OCI-LY3 (cell line): ENCODE results near the gene HYCC2.

Experiments
- H2AFZ ChIP-seq: fragments of 200-600, 300-600 bp; shearing (Covaris generic); 2 replicates; pipeline ENCODE4 v1.6.0; 2014; ENCODE audit warnings: antibody characterized with exemption, low read depth, low read length
- H3K27ac ChIP-seq: fragments of 200-600, 300-600 bp; sonication (generic); 2 replicates; pipeline ENCODE4 v1.5.1; 2014; ENCODE audit warnings: mild to moderate bottlenecking, low read length, moderate library complexity, mixed read lengths
- H3K27me3 ChIP-seq: fragments of 200-600, 300-600 bp; sonication (generic); 2 replicates; pipeline ENCODE4 v1.6.1; 2014; ENCODE audit warnings: low read depth, low read length, mixed read lengths
- H3K36me3 ChIP-seq: fragments of 200-600, 300-600 bp; sonication (generic); replicated peaks from 2 replicates; pipeline ENCODE3; 2014; ENCODE audit warnings: low read depth, low read length, mixed read lengths
- H3K4me1 ChIP-seq: fragments of 300-600, 200-600 bp; sonication (generic); 2 replicates; pipeline ENCODE4 v1.6.1; 2014; ENCODE audit warnings: low read length, mixed read lengths
- H3K4me2 ChIP-seq: fragments of 200-600, 300-600 bp; sonication (generic); 2 replicates; pipeline ENCODE4 v1.6.1; 2014; ENCODE audit warnings: low read length, mixed read lengths
- H3K4me3 ChIP-seq: fragments of 300-600, 200-600 bp; sonication (generic); 2 replicates; pipeline ENCODE4 v1.5.1; 2014; ENCODE audit warnings: antibody characterized with exemption, mild to moderate bottlenecking, low read length, moderate library complexity
- H3K79me2 ChIP-seq: fragments of 300-600, 200-600 bp; shearing (Covaris generic); 2 replicates; pipeline ENCODE4 v1.6.1; 2014; ENCODE audit warnings: mild to moderate bottlenecking, low read length, mixed read lengths
- H3K9ac ChIP-seq: fragments of 300-600, 200-600 bp; shearing (Covaris generic); 2 replicates; pipeline ENCODE4 v1.6.0; 2014; ENCODE audit warnings: mild to moderate bottlenecking, low read length, moderate library complexity
- H3K9me3 ChIP-seq: fragments of 200-600, 300-600 bp; shearing (Covaris generic); 2 replicates; pipeline ENCODE4 v1.6.1; 2014; ENCODE audit warnings: low read length, mixed read lengths; ENCODE audit not compliant: insufficient read depth
- H4K20me1 ChIP-seq: fragments of 200-600, 300-600 bp; sonication (generic); 2 replicates; pipeline ENCODE4 v1.6.1; 2016; ENCODE audit warnings: low read length, mixed read lengths; ENCODE audit not compliant: insufficient read depth
- CTCF ChIP-seq: fragments of 200-600, 300-600 bp; sonication (generic); IDR thresholded peaks from 2 replicates; pipeline ENCODE4 v1.5.1; 2014; ENCODE audit warnings: antibody characterized with exemption, low read length, low read depth
- EZH2phosphoT487 ChIP-seq: fragments of 200-600 bp; shearing (Covaris generic); IDR thresholded peaks from 2 replicates; pipeline ENCODE4 v1.6.1; 2018; ENCODE audit warnings: antibody characterized with exemption, mixed run types, low read depth

The HYCC2 gene

GRCh38 chr2:201107624-201108023 lies 36.2 kb upstream of the HYCC2 start:
- H3K4me3 ChIP-seq: no peak overlapping the region
- peaks cover 1% of the 10 kb centered on the region for H3K4me1 ChIP-seq
- H3K9me3 ChIP-seq: no peaks in the 10 kb centered on the region
- H3K4me2 ChIP-seq: no peak overlapping the region
- H3K9ac ChIP-seq: no peak overlapping the region
- no peaks in the 10 kb centered on the region for H4K20me1 ChIP-seq
- H2AFZ ChIP-seq: no peak overlapping the region
- no peak overlapping the region for H3K27ac ChIP-seq
- no peaks in the 10 kb centered on the region for H3K27me3 ChIP-seq
- no peaks in the 10 kb centered on the region for H3K36me3 ChIP-seq
- no peaks in the 10 kb centered on the region for H3K79me2 ChIP-seq
- no peak for TF ChIP-seq CTCF
- TF ChIP-seq EZH2phosphoT487: no peak

- H3K9me3 ChIP-seq: no peaks in the 10 kb centered on the region
- no peak overlapping the region for H3K27ac ChIP-seq
- H3K36me3 ChIP-seq: no peaks in the 10 kb centered on the region
- TF ChIP-seq CTCF (no peak), EZH2phosphoT487 (no peak)
- no peaks in the 10 kb centered on the region for H3K27me3 ChIP-seq
- H4K20me1 ChIP-seq: no peaks in the 10 kb centered on the region
- no peak overlapping the region for H2AFZ ChIP-seq
- H3K4me3 ChIP-seq: no peak overlapping the region
- peaks cover 11% of the 10 kb centered on the region for H3K4me1 ChIP-seq
- no peak overlapping the region for H3K4me2 ChIP-seq
- no peaks in the 10 kb centered on the region for H3K79me2 ChIP-seq
- no peak overlapping the region for H3K9ac ChIP-seq
Observed at GRCh38 chr2:201105759-201106158, 34.3 kb upstream of the HYCC2 start.

- Histone ChIP-seq H3K4me2 (no peak overlapping the region), H3K79me2 (no peaks in the 10 kb centered on the region), H3K9me3 (no peaks in the 10 kb centered on the region), H3K4me3 (no peak overlapping the region), H4K20me1 (no peaks in the 10 kb centered on the region), H2AFZ (no peak overlapping the region), H3K27me3 (no peaks in the 10 kb centered on the region), H3K27ac (no peak overlapping the region), H3K4me1 (peaks cover 11% of the 10 kb centered on the region), H3K9ac (no peak overlapping the region), H3K36me3 (no peaks in the 10 kb centered on the region)
- TF ChIP-seq CTCF (no peak), EZH2phosphoT487 (no peak)
Observed at GRCh38 chr2:201100497-201100896, 29.0 kb upstream of the HYCC2 start.

GRCh38 chr2:201093573-201093972 lies 22.1 kb upstream of the HYCC2 start:
- no peaks in the 10 kb centered on the region for H3K27me3 ChIP-seq

More at GRCh38 chr2:201093573-201093972, 22.1 kb upstream of the HYCC2 start:
- H3K27ac ChIP-seq: no peak overlapping the region
- no peak overlapping the region for H3K4me2 ChIP-seq
- TF ChIP-seq CTCF (no peak), EZH2phosphoT487 (no peak)
- H4K20me1 ChIP-seq: no peaks in the 10 kb centered on the region
- H3K36me3 ChIP-seq: peaks cover 5% of the 10 kb centered on the region
- H2AFZ ChIP-seq: no peak overlapping the region
- no peaks in the 10 kb centered on the region for H3K9me3 ChIP-seq
- H3K4me1 ChIP-seq: no peaks in the 10 kb centered on the region
- H3K79me2 ChIP-seq: no peaks in the 10 kb centered on the region
- H3K4me3 ChIP-seq: no peak overlapping the region
- H3K9ac ChIP-seq: no peak overlapping the region
